GM19043 (cell line): ENCODE results near the gene UNC79.

Source experiments
- ATAC-seq: cut with Tn5 transposase; IDR thresholded peaks from one replicate; pipeline ENCODE4 v1.9.1; 2021; ENCODE audit warnings: low read depth; ENCODE audit not compliant: unreplicated experiment

Gene UNC79

GRCh38 chr14:93720076-93720815 is 289.5 kb downstream of the UNC79 start:
- ATAC-seq: no peak

GRCh38 chr14:93720981-93721483 is 290.3 kb downstream of the UNC79 start:
- no peak for ATAC-seq

- no peak for ATAC-seq
Observed at GRCh38 chr14:93723001-93723400, 292.3 kb downstream of the UNC79 start.

GRCh38 chr14:93725002-93725582 is 294.4 kb downstream of the UNC79 start:
- ATAC-seq: no peak

- ATAC-seq: no peak
Observed at GRCh38 chr14:93725993-93726392, 295.3 kb downstream of the UNC79 start.

GRCh38 chr14:93727039-93727740 is 296.5 kb downstream of the UNC79 start:
- ATAC-seq: no peak

GRCh38 chr14:93727917-93728650 is 297.3 kb downstream of the UNC79 start:
- ATAC-seq: no peak

GRCh38 chr14:93728651-93729016 is 297.9 kb downstream of the UNC79 start:
- no peak for ATAC-seq

- no peak for ATAC-seq
Observed at GRCh38 chr14:93729993-93730392, 299.3 kb downstream of the UNC79 start.

- ATAC-seq: no peak
Observed at GRCh38 chr14:93731753-93732152, 301.0 kb downstream of the UNC79 start.

- no peak for ATAC-seq
Observed at GRCh38 chr14:93732524-93732923, 301.8 kb downstream of the UNC79 start.

GRCh38 chr14:93733231-93733630 is 302.5 kb downstream of the UNC79 start:
- no peak for ATAC-seq

- no peak for ATAC-seq
Observed at GRCh38 chr14:93733631-93734030, 302.9 kb downstream of the UNC79 start.

- no peak for ATAC-seq
Observed at GRCh38 chr14:93734086-93734822, 303.5 kb downstream of the UNC79 start.

- ATAC-seq: no peak
Observed at GRCh38 chr14:93735206-93735605, 304.5 kb downstream of the UNC79 start.

- no peak for ATAC-seq
Observed at GRCh38 chr14:93736378-93737014, 305.8 kb downstream of the UNC79 start.

GRCh38 chr14:93737634-93738033 is 306.9 kb downstream of the UNC79 start:
- no peak for ATAC-seq

- ATAC-seq: no peak
Observed at GRCh38 chr14:93741556-93742230, 311.0 kb downstream of the UNC79 start.

- ATAC-seq: no peak
Observed at GRCh38 chr14:93742761-93743160, 312.0 kb downstream of the UNC79 start.
